HEK293T (cell line): ENCODE data around the gene LRP1-AS.

Source experiments
- ARNT ChIP-seq: fragments of 450-650 bp; IDR thresholded peaks from 2 replicates; pipeline ENCODE4 v1.6.1; 2017; ENCODE audit warnings: mild to moderate bottlenecking
- BHLHE40 ChIP-seq: fragments of 450-650 bp; IDR thresholded peaks from 2 replicates; pipeline ENCODE4 v1.6.1; 2016; ENCODE audit warnings: mild to moderate bottlenecking, moderate library complexity, borderline replicate concordance
- ELF4 ChIP-seq: fragments of 450-650 bp; IDR thresholded peaks from 2 replicates; pipeline ENCODE4 v1.6.1; 2017; ENCODE audit warnings: antibody characterized with exemption
- FOXA1 ChIP-seq: fragments of 450-650 bp; IDR thresholded peaks from 2 replicates; pipeline ENCODE4 v1.6.1; 2016; ENCODE audit warnings: mild to moderate bottlenecking
- FOXM1 ChIP-seq: fragments of 450-650 bp; IDR thresholded peaks from 2 replicates; pipeline ENCODE4 v1.6.1; 2017; ENCODE audit warnings: mild to moderate bottlenecking, borderline replicate concordance
- NFRKB ChIP-seq: fragments of 450-650 bp; IDR thresholded peaks from 2 replicates; pipeline ENCODE4 v1.6.1; 2016; ENCODE audit warnings: mild to moderate bottlenecking, moderate library complexity
- SP1 ChIP-seq: fragments of 450-650 bp; IDR thresholded peaks from 2 replicates; pipeline ENCODE4 v1.6.1; 2017
- SUZ12 ChIP-seq: fragments of 450-650 bp; IDR thresholded peaks from 2 replicates; pipeline ENCODE4 v1.6.1; 2016; ENCODE audit warnings: mild to moderate bottlenecking
- ZNF384 ChIP-seq: fragments of 450-650 bp; IDR thresholded peaks from 2 replicates; pipeline ENCODE4 v1.6.1; 2016

GRCh38 chr12:57123813-57124212 lies 23.6 kb downstream of the LRP1-AS start:
- TF ChIP-seq NFRKB: no peak
- TF ChIP-seq SP1: no peak
- no peak for TF ChIP-seq ARNT
- TF ChIP-seq BHLHE40: no peak
- no peak for TF ChIP-seq FOXM1
- TF ChIP-seq SUZ12: no peak
- TF ChIP-seq ZNF384: no peak
- TF ChIP-seq FOXA1: no peak
- TF ChIP-seq ELF4: no peak
